Upper lobe of left lung (tissue), 6 donors: Measurements from ENCODE around the gene TRIM58. TPM values are rescaled to one million over a fixed set of nuclear protein-coding genes. Genes with fewer than 3 reads are reported as not detected.

Experiments
- ATAC-seq, 2 donors: fragments of 200-7000 bp; cut with Tn5 transposase; one replicate each; pipeline ENCODE4 v1.9.1; 2022; ENCODE audit warnings: mild to moderate bottlenecking in 2 of 2, moderate library complexity in 2 of 2; ENCODE audit not compliant: low FRiP score in 2 of 2
- DNase-seq, 2 donors: peaks; one replicate each; pipeline ENCODE4 v3.0.0-alpha.2; 2019 to 2020
- H3K27ac ChIP-seq, 4 donors: fragments of 200-600 bp; sonication (generic); one replicate each; pipeline ENCODE4 v1.5.1; 2016 to 2019
- H3K27me3 ChIP-seq, 4 donors: fragments of 200-600 bp; sonication (generic); one replicate each; pipeline ENCODE4 v1.5.1; 2017 to 2019
- H3K36me3 ChIP-seq, 4 donors: fragments of 200-600 bp; sonication (generic); one replicate each; pipeline ENCODE4 v1.5.1; 2016 to 2019
- H3K4me1 ChIP-seq, 4 donors: fragments of 200-600 bp; sonication (generic); one replicate each; pipeline ENCODE4 v1.5.1; 2018 to 2019
- H3K4me3 ChIP-seq, 4 donors: fragments of 200-600 bp; sonication (generic); one replicate each; pipeline ENCODE4 v1.5.1; 2017 to 2019; ENCODE audit warnings: mild to moderate bottlenecking in 2 of 4, moderate library complexity in 1 of 4
- H3K9me3 ChIP-seq, 4 donors: fragments of 200-600 bp; sonication (generic); one replicate each; pipeline ENCODE4 v1.5.1; 2018 to 2019
- EP300 ChIP-seq, 4 donors: sonication (generic); formaldehyde crosslinking; IDR thresholded peaks; one replicate each; pipeline ENCODE4 v1.5.1; 2017; ENCODE audit warnings: antibody characterized with exemption in 4 of 4, control low read depth in 2 of 4
- POLR2A ChIP-seq, 4 donors: fragments of 450-650 bp; IDR thresholded peaks; one replicate each; pipeline ENCODE4 v1.5.1; 2016 to 2017; ENCODE audit warnings: antibody characterized with exemption in 4 of 4, mild to moderate bottlenecking in 2 of 4
- POLR2AphosphoS5 ChIP-seq, 2 donors: sonication (generic); formaldehyde crosslinking; IDR thresholded peaks; one replicate each; pipeline ENCODE4 v1.5.1; 2017; ENCODE audit warnings: antibody characterized with exemption in 2 of 2
- WGBS, 2 donors: methylation state at CpG; one replicate each; pipeline ENCODE4 v1.1.5; 2017 to 2018; 5-methylcytosine and 5-hydroxymethylcytosine counted together
- total RNA-seq, 6 donors: library from RNA; depleted of rRNA in 4 of 6; stranded (reverse); fragments of >200 nt in 4 of 6; gene quantifications; one replicate each; pipeline versions ENCODE4 v1.1.0 to v1.2.1, GENCODE V29; 2016 to 2021
- TF ChIP-seq, protein P1 (sequence below), 6 experiments: fragments of 450-650 bp in 4 of 6; fragments of 200-600 bp in 2 of 6; sonication (generic) in 2 of 6; IDR thresholded peaks; one replicate each; pipeline ENCODE4 v1.5.1; 2016 to 2019; ENCODE audit warnings: antibody characterized with exemption in 6 of 6
- donor health status: DM: no; HTN: no; CAD: no; lungs with moderate emphysema.
- donor health status: DM: no; HTN: yes; CAD: no; lungs with severe emphysema.

TRIM58 gene
- total RNA-seq, 6 donors from 2014 or later: 1.0 to 15.1 (median 4.6) TPM

DNA sequence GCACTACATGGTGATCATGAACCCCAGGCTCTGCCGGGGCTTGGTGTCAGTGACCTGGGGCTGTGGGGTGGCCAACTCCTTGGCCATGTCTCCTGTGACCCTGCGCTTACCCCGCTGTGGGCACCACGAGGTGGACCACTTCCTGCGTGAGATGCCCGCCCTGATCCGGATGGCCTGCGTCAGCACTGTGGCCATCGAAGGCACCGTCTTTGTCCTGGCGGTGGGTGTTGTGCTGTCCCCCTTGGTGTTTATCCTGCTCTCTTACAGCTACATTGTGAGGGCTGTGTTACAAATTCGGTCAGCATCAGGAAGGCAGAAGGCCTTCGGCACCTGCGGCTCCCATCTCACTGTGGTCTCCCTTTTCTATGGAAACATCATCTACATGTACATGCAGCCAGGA lies 39.0 kb downstream of the TRIM58 start:
- Histone ChIP-seq H3K27ac (no peak overlapping the region), H3K4me1 (no peaks in the 10 kb centered on the region), H3K27me3 (no peaks in the 10 kb centered on the region), H3K9me3 (peaks cover 0 to 14% (median 0%) of the 10 kb centered on the region in 4 donors), H3K4me3 (no peak overlapping the region), H3K36me3 (no peaks in the 10 kb centered on the region)
- TF ChIP-seq EP300 (IDR thresholded peaks at IDR 0.05): no peak
- no peak for TF ChIP-seq POLR2A (IDR thresholded peaks at IDR 0.05)
- TF ChIP-seq, protein P1, sequence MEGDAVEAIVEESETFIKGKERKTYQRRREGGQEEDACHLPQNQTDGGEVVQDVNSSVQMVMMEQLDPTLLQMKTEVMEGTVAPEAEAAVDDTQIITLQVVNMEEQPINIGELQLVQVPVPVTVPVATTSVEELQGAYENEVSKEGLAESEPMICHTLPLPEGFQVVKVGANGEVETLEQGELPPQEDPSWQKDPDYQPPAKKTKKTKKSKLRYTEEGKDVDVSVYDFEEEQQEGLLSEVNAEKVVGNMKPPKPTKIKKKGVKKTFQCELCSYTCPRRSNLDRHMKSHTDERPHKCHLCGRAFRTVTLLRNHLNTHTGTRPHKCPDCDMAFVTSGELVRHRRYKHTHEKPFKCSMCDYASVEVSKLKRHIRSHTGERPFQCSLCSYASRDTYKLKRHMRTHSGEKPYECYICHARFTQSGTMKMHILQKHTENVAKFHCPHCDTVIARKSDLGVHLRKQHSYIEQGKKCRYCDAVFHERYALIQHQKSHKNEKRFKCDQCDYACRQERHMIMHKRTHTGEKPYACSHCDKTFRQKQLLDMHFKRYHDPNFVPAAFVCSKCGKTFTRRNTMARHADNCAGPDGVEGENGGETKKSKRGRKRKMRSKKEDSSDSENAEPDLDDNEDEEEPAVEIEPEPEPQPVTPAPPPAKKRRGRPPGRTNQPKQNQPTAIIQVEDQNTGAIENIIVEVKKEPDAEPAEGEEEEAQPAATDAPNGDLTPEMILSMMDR (IDR thresholded peaks at IDR 0.05): no peak
- TF ChIP-seq POLR2AphosphoS5 (IDR thresholded peaks at IDR 0.05): no peak
- ATAC-seq (peak in 1 of 2 donors; percentile 57), DNase-seq (no peak)
- WGBS, 2 donors: 81 to 94% methylated on average over 2 to 14 of the region's 14 CpGs

DNA sequence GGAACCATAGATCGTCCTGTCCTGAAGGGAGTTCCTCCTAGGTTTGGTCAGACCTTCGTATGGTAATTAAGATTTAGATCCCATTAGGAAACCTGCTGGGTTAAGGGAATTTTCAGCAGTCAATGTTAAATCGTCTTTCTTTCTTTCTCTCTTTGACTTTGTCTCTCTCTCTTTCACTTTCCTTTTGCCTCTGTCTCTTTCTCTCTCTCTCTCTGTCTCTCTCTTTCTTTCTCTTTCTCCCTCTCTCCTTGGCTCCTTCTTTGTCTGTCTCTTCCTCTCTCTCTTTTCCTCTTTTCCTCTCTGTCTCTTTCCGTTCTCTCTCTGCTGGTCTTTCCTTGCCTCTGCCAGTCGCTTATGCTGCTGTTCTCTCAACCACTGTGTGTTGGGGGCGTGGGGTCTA lies 47.1 kb downstream of the TRIM58 start:
- H3K9me3 ChIP-seq: peaks cover 0 to under 1% (median 0%) of the 10 kb centered on the region in 4 donors
- TF ChIP-seq, protein P1 (IDR thresholded peaks at IDR 0.05): no peak
- TF ChIP-seq EP300 (IDR thresholded peaks at IDR 0.05) (no peak), POLR2AphosphoS5 (IDR thresholded peaks at IDR 0.05) (no peak), POLR2A (IDR thresholded peaks at IDR 0.05) (no peak)
- WGBS, 2 donors: 83% methylated on average over 6 of the region's 6 CpGs
- no peak overlapping the region for H3K4me3 ChIP-seq
- no peak overlapping the region for H3K27ac ChIP-seq
- DNase-seq (no peak), ATAC-seq (no peak)
- peaks cover 0 to 6% (median 0%) of the 10 kb centered on the region in 4 donors for H3K4me1 ChIP-seq
- no peaks in the 10 kb centered on the region for H3K27me3 ChIP-seq
- H3K36me3 ChIP-seq: no peaks in the 10 kb centered on the region

DNA sequence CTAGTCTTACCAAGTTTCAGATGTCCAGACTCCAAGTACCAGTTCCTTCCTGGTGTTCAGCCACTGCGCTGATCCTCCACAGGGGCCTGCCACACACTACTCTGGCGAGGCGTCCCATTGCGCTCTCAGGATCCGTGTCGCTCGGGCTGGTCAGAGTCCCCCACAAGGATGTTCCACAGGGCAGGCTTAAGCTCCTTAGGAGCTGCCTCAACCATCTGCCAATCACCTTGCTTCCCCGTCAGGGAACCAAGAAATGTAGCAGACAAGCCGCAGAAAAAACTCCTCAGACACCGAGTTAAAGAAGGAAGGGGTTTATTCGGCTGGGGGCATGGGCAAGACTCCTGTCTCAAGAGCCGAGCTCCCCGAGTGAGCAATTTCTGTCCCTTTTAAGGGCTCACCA lies 48.2 kb downstream of the TRIM58 start:
- Histone ChIP-seq H3K4me1 (peaks cover 0 to 6% (median 0%) of the 10 kb centered on the region in 4 donors), H3K27ac (no peak overlapping the region), H3K4me3 (no peak overlapping the region), H3K27me3 (no peaks in the 10 kb centered on the region), H3K9me3 (no peaks in the 10 kb centered on the region), H3K36me3 (no peaks in the 10 kb centered on the region)
- TF ChIP-seq POLR2AphosphoS5 (IDR thresholded peaks at IDR 0.05) (no peak), POLR2A (IDR thresholded peaks at IDR 0.05) (no peak), EP300 (IDR thresholded peaks at IDR 0.05) (no peak)
- TF ChIP-seq, protein P1 (IDR thresholded peaks at IDR 0.05): no peak
- DNase-seq (no peak), ATAC-seq (no peak)
- WGBS, 2 donors: 84 to 88% methylated on average over 7 to 13 of the region's 13 CpGs

DNA sequence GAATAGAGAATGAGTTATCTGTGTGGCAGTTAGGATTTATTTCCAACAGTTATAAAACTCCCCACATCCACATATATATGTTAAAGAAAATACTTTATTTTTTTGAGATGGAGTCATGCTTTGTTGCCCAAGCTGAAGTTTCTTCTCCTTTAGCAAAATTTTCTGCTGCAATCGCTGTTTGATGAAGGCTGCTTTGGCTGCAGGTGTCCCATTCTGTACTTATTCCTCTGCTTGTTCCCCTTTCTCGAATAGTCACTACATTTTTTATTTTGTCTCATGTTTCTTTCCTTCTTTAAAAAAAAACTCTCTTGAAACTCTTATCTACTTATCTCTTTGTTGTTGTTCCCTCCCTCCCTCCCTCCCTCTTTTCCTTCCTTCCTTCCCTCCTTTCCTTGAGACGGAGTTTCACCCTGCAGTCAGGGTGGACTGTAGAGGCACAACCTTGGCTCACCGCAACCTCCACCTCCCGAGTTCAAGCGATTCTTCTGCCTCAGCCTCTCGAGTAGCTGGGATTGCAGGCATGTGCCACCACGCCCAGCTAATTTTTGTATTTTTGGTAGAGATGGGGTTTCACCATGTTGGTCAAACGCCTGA lies 49.0 kb downstream of the TRIM58 start:
- H3K36me3 ChIP-seq: no peaks in the 10 kb centered on the region
- no peak for DNase-seq
- peak overlapping the region in 3 of 4 donors; percentile 19 to 36 (median 34) for H3K4me3 ChIP-seq
- H3K27me3 ChIP-seq: no peaks in the 10 kb centered on the region
- peak in 1 of 2 donors; percentile 42 for ATAC-seq
- peak overlapping the region in 1 of 4 donors; percentile 48 for H3K27ac ChIP-seq
- peaks cover 0 to 6% (median 0%) of the 10 kb centered on the region in 4 donors for H3K4me1 ChIP-seq
- 42 to 57% methylated on average over 9 of the region's 9 CpGs for WGBS, 2 donors
- H3K9me3 ChIP-seq: no peaks in the 10 kb centered on the region
- no peak for TF ChIP-seq POLR2AphosphoS5 (IDR thresholded peaks at IDR 0.05)
- no peak for TF ChIP-seq POLR2A (IDR thresholded peaks at IDR 0.05)
- TF ChIP-seq, protein P1 (IDR thresholded peaks at IDR 0.05): no peak
- TF ChIP-seq EP300 (IDR thresholded peaks at IDR 0.05): no peak
